Subcutaneous preadipocyte (primary cell): ENCODE results near the gene ACOD1. TPM values are rescaled to one million over a fixed set of nuclear protein-coding genes. Genes with fewer than 3 reads are reported as not detected.

Experiments
- total RNA-seq: library from RNA; depleted of rRNA; stranded (reverse); fragments of >200 nt; gene quantifications from 2 replicates; pipeline ENCODE4 v1.2.3, GENCODE V29; 2012

The ACOD1 gene
- total RNA-seq: not detected in 2 replicates

DNA sequence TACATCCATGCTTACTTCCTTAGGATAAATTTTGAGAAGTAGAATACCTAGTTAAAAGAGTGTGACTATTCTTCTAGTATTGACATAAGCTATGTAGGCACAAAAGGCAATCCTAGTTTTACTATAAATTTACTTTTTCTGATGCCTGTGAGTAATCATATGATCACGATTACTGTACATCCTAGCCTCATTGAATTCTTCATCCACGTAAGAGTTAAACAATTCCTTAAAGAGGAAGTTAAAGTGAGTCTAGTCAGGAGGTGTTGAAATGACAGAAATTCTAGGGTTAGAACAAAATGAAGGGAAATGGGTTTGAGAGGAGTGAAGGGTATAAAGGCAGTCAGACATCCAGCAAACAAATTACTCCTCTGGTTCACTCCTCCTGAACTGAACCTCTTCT, at the start of gene ACOD1:
Gene ACOD1 (plus strand): TSS at position 363 of the 400 bp plus-strand sequence. CDS start 48 bp downstream, outside the sequence.

DNA sequence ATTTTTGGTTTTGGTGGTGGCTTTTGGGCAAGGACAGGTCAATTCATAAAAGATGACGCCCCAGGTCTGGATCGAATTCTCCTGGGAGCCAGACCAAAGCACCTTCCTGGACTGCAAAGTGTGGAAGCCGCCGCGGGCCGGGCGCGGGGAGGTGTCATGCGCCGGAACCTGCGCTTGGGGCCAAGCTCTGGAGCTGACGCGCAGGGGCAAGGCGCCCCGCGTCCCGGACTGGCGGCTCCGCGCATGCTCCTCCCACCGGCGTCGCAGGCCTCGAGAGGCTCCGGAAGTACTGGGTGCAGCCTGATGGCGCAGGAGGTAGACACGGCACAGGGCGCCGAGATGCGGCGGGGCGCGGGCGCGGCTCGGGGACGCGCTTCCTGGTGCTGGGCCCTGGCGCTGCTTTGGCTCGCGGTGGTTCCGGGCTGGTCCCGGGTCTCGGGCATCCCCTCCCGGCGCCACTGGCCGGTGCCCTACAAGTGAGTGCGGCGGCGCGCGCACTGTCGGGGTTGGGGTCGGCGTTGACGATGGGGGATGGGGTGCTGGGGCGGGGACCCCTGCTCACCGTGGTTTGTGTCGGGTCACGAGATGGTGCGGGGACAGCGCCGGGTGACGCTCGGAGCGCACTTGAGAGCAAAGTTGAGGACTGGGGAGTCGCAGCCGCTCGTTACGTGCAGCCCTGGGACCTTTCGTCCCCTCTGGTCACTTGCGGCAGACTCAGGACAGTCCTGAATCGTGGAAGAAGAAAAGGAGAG, 43.7 kb downstream of the ACOD1 start, which contains the start of gene CLN5:
Gene CLN5 (plus strand): TSS at position 286 of the 752 bp plus-strand sequence. CDS start 18 bp downstream, at position 304.

Other genes starting within 250 kb of the ACOD1 start
- gene KCTD12, start 62.1 kb upstream of the ACOD1 start, total RNA-seq: 85.2 and 204 TPM in 2 replicates
- 16.2 and 18.4 TPM in 2 replicates for gene CLN5, start 43.6 kb downstream of the ACOD1 start, total RNA-seq
- gene FBXL3, start 78.6 kb downstream of the ACOD1 start, total RNA-seq: 48.1 and 59.2 TPM in 2 replicates